ENCODE results near the gene IMPA2. TPM values are rescaled to one million over a fixed set of nuclear protein-coding genes. Genes with fewer than 3 reads are reported as not detected.

Gene IMPA2
- polyA plus RNA-seq, 1 experiment: 12.8 TPM

DNA sequence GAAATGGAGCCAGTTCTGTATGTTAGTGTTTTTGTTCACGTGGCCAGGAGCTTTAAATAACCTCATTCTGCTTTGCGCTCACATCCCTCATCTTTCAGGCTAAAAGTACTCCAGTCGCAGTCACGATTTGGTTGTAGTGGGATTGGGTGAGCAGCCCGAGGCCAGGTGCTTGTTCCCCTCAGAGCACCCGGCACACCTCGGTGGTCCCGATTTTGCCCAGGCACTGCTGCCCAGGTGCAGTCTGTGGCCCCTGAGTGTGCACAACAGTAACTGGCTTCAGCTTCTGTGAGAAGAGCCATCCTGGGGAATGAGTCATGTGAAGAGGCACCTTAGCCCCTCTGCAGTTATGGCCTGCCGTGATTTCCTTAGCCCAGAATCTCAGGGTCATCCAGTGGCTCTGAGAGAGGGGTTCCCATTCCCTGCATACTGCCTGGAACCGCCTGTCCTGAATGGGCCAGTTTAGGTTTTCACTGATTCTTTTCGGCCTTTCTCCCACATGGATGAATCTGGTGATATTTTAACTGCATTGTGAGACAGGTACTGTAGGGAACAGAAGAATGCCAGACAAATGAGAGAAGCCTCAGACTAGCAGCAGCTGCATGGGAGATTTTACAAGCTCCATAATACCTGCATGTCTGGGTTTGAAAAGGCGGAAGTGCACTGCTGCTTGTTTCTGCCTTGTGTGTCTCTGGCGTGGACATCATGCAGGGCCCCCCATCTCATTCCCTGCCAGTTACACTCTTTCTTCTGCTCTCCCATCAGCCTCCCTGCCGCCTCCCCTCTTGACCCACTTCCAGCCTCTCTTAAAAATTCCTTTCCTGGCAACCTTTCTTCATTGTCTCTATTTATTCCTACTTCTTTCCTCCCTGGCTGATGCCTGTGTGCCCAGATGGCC is 33.5 kb downstream of the IMPA2 start:
- no peaks in the 10 kb centered on the region; the same call in 1 of the 2 replicates for H3K9me3 ChIP-seq (ENCODE audit: control insufficient read depth, insufficient read depth, low read length)
- H3K4me3 ChIP-seq (ENCODE audit: low read depth, low read length): no peak overlapping the region
- TF ChIP-seq, protein P1, sequence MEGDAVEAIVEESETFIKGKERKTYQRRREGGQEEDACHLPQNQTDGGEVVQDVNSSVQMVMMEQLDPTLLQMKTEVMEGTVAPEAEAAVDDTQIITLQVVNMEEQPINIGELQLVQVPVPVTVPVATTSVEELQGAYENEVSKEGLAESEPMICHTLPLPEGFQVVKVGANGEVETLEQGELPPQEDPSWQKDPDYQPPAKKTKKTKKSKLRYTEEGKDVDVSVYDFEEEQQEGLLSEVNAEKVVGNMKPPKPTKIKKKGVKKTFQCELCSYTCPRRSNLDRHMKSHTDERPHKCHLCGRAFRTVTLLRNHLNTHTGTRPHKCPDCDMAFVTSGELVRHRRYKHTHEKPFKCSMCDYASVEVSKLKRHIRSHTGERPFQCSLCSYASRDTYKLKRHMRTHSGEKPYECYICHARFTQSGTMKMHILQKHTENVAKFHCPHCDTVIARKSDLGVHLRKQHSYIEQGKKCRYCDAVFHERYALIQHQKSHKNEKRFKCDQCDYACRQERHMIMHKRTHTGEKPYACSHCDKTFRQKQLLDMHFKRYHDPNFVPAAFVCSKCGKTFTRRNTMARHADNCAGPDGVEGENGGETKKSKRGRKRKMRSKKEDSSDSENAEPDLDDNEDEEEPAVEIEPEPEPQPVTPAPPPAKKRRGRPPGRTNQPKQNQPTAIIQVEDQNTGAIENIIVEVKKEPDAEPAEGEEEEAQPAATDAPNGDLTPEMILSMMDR (IDR thresholded peaks at IDR 0.05; ENCODE audit: low read depth, low read length): no peak
- peak overlapping the region; percentile 21 for H3K27ac ChIP-seq (ENCODE audit: low read depth, low read length)
- ChIA-PET POLR2A (interaction anchor here (1.1 to 1.6 kb wide), 2 partner anchors 19 to 34 kb away, joined by 3 to 9 read pairs; partner anchors contain the start of gene IMPA2), CTCF (interaction anchor here (0.9 to 2.5 kb wide), 5 partner anchors 20 to 282 kb away, joined by 3 to 11 read pairs (median 4); no protein-coding TSS in a partner anchor)
- no peak for DNase-seq (ENCODE audit: low read depth, low spot score)
- H3K27me3 ChIP-seq (ENCODE audit: control insufficient read depth, insufficient read depth, low read length): no peaks in the 10 kb centered on the region

DNA sequence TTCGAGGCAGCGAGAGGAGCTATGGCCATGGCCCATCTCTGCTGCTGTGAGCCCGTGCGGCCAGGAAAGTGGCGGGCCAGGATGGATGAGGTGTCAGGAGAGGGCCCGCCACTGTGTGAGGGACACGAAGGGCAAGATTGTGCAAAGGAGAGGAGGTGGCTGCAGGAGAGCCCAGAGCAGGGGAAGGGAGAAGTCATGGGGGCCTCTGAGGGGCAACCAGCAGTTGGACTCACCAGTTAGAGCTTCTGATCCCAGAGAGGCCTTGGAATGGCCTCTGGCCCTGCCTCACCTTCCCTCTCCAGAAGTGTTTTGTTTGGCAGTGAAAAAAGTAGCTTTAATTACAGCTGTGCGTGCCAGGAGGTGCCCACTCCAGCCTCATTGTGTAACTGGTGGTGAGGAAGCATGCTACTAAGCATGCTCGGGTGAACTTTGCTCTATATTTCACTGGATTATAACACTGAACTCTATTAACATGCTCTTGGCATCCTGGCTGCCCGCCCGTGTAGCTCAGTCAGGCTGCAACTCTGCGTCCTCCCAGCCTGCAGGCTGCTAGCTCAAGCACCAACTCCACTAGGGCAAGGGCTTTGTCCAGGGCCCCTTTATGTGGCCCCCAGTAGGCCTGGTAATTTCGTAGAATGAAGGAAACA is 34.2 kb downstream of the IMPA2 start:
- Histone ChIP-seq H3K27ac (ENCODE audit: low read depth, low read length) (peak overlapping the region; percentile 21), H3K9me3 (ENCODE audit: control insufficient read depth, insufficient read depth, low read length) (no peaks in the 10 kb centered on the region; the same call in 1 of the 2 replicates), H3K4me3 (ENCODE audit: low read depth, low read length) (no peak overlapping the region), H3K27me3 (ENCODE audit: control insufficient read depth, insufficient read depth, low read length) (no peaks in the 10 kb centered on the region)
- TF ChIP-seq, protein P1 (IDR thresholded peaks at IDR 0.05; ENCODE audit: low read depth, low read length): no peak
- POLR2A ChIA-PET: interaction anchor here (1.1 to 1.6 kb wide), 2 partner anchors 20 to 35 kb away, joined by 3 to 9 read pairs; partner anchors contain the start of gene IMPA2
- peak; percentile 18 for DNase-seq (ENCODE audit: low read depth, low spot score)
- CTCF ChIA-PET: interaction anchor here (0.7 to 1.8 kb wide), 5 partner anchors 21 to 283 kb away, joined by 3 to 5 read pairs (median 3); no protein-coding TSS in a partner anchor

DNA sequence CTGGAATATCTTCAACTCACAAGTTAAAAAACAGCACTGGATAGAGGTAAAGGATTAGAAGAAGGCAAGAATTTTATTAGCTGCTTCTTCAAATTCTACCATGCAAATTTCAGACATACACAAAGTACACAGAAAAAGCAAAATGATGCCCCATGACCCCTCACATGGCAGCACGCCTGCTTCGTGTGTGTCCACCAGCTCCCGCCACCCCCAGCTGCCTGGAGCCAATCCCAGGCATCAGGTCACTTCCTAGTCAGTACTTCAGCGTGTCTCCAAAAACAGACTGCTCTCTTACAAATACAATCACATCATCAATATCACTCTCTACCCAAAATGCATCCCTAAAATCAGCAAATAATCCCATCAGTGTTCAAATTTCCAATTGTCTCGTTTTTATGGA is 35.8 kb downstream of the IMPA2 start:
- no peak for DNase-seq (ENCODE audit: low read depth, low spot score)
- CTCF ChIA-PET: no interaction called here
- TF ChIP-seq, protein P1 (IDR thresholded peaks at IDR 0.05; ENCODE audit: low read depth, low read length): no peak
- POLR2A ChIA-PET: no interaction called here
- Histone ChIP-seq H3K27ac (ENCODE audit: low read depth, low read length) (no peak overlapping the region), H3K9me3 (ENCODE audit: control insufficient read depth, insufficient read depth, low read length) (no peaks in the 10 kb centered on the region; the same call in 1 of the 2 replicates), H3K27me3 (ENCODE audit: control insufficient read depth, insufficient read depth, low read length) (no peaks in the 10 kb centered on the region), H3K4me3 (ENCODE audit: low read depth, low read length) (no peak overlapping the region)

DNA sequence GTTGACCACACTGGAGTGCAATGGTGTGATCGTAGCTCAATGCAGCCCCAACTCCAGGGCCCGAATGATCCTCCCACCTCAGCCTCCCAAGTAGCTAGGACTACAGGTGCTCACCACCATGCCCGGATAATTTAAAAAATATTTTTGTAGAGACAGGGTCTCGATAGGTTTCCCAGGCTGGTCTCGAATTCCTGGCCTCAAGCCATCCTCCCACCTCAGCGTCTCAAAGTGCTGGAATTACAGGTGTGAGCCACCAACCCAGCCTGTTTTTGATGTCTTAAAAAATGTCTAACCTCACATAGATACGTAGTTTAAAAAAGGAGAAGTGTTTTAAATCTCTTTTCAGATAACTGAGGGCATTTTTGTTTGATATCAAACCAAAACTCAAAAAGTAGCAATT is 37.6 kb downstream of the IMPA2 start:
- ChIA-PET CTCF (interaction anchor here (1.9 to 2.5 kb wide), 3 partner anchors 20 to 81 kb away, joined by 5 to 10 read pairs (median 7); no protein-coding TSS in a partner anchor), POLR2A (no interaction called here)
- Histone ChIP-seq H3K27ac (ENCODE audit: low read depth, low read length) (no peak overlapping the region), H3K27me3 (ENCODE audit: control insufficient read depth, insufficient read depth, low read length) (no peaks in the 10 kb centered on the region), H3K9me3 (ENCODE audit: control insufficient read depth, insufficient read depth, low read length) (no peaks in the 10 kb centered on the region; the same call in 1 of the 2 replicates), H3K4me3 (ENCODE audit: low read depth, low read length) (no peak overlapping the region)
- TF ChIP-seq, protein P1 (IDR thresholded peaks at IDR 0.05; ENCODE audit: low read depth, low read length): no peak
- no peak for DNase-seq (ENCODE audit: low read depth, low spot score)

Measured in AG04450 (cell line).